ENCODE data around the gene PKN3. TPM values are rescaled to one million over a fixed set of nuclear protein-coding genes. Genes with fewer than 3 reads are reported as not detected.

The PKN3 gene
- total and polyA plus RNA-seq, 2 of the 13 experiments (the other 11 are each of a cell fraction or from before 2014, with no cell fraction given), result 10.5 to 13.2 TPM

GRCh38 chr9:128735373-128735772 is 33.1 kb downstream of the PKN3 start:
- TF ChIP-seq ATF7 (IDR thresholded peaks at IDR 0.05), result no peak
- no peak for TF ChIP-seq ATF7 (CRISPR knock-in tag; IDR thresholded peaks at IDR 0.05)
- TF ChIP-seq TBP (CRISPR knock-in tag; IDR thresholded peaks at IDR 0.05), result no peak
- TF ChIP-seq ZNF749 (CRISPR knock-in tag; IDR thresholded peaks at IDR 0.05; ENCODE audit: borderline replicate concordance), result no peak
- TF ChIP-seq THAP7 (CRISPR knock-in tag; IDR thresholded peaks at IDR 0.05), result no peak
- TF ChIP-seq CENPT (CRISPR knock-in tag; IDR thresholded peaks at IDR 0.05; ENCODE audit: low read depth), result no peak
- TF ChIP-seq MAFG (CRISPR knock-in tag; IDR thresholded peaks at IDR 0.05), result no peak
- TF ChIP-seq SRF (IDR thresholded peaks at IDR 0.05; ENCODE audit: low read depth, low read length), result no peak
- no peak for TF ChIP-seq ZNF652 (CRISPR knock-in tag; IDR thresholded peaks at IDR 0.05; ENCODE audit: borderline replicate concordance, low read depth)
- no peak for TF ChIP-seq TBX3 (IDR thresholded peaks at IDR 0.05; ENCODE audit: borderline replicate concordance)
- ChIA-PET CTCF (ENCODE audit: low intra/inter-chr PET ratio, low total read pairs) (no interaction called here), POLR2A (interaction anchor here (1.1 kb wide), 1 partner anchor 83 kb away, joined by 4 read pairs; the partner anchor contains the start of gene ENDOG)
- Histone ChIP-seq H3K4me3 (replicated peaks in 1 of 3; ENCODE audit: insufficient read depth in 1 of 3, low read depth in 2 of 3, low read length in 3 of 3) (no peak overlapping the region), H3K9me3 (ENCODE audit: low read length) (no peaks in the 10 kb centered on the region), H2AFZ (ENCODE audit: low read length) (no peak overlapping the region), H3K4me1 (ENCODE audit: insufficient read depth, low read length) (peaks cover 14% of the 10 kb centered on the region), H3K36me3 (replicated peaks in 1 of 2; ENCODE audit: control insufficient read depth in 1 of 2, insufficient read depth in 2 of 2, low read length in 2 of 2) (peaks cover 0 to 1% of the 10 kb centered on the region in 2 experiments; a peak in 1 of 5 replicates), H4K20me1 (ENCODE audit: insufficient read depth, low read length) (no peaks in the 10 kb centered on the region), H3K27me3 (ENCODE audit: control insufficient read depth in 1 of 2, insufficient read depth in 2 of 2, low read length in 2 of 2) (no peaks in the 10 kb centered on the region), H3K79me2 (ENCODE audit: insufficient read depth, low read length) (no peaks in the 10 kb centered on the region), H3K27ac (ENCODE audit: extremely low read length, insufficient read depth, low read length) (no peak overlapping the region), H3K9ac (ENCODE audit: insufficient read depth, low read depth, low read length) (no peak overlapping the region), H3K4me2 (ENCODE audit: low read depth, low read length) (no peak overlapping the region)
- no peak for FAIRE-seq
- no peak for ATAC-seq
- DNase-seq (ENCODE audit: low spot score), result no peak
- in situ Hi-C loops (cut with HindIII; ENCODE audit: extremely low pct_ligation_motif_present, low pct_unique_long_range_greater_than_20kb) (no loop called here), intact Hi-C loops (cut with micrococcal nuclease; ENCODE audit: unreplicated experiment) (no loop called here)
- 82% methylated on average over 2 of the region's 2 CpGs for WGBS (ENCODE audit: low lambda C conversion rate)
- BruUV-seq (replicated peaks), result no TSS peak
